Right lobe of liver (tissue), 4 donors: ENCODE data around the gene TMIE.

ENCODE experiments used
- CTCF ChIP-seq, 4 donors: fragments of 200-600 bp in 3 of 4; fragments of 450-650 bp in 1 of 4; IDR thresholded peaks; one replicate each; pipeline versions ENCODE4 v1.5.1 to v1.8.0; 2016 to 2022; ENCODE audit warnings: antibody characterized with exemption in 4 of 4, mild to moderate bottlenecking in 2 of 4
- POLR2A ChIP-seq: fragments of 450-650 bp; IDR thresholded peaks from one replicate; pipeline ENCODE4 v1.6.1; 2017; ENCODE audit warnings: antibody characterized with exemption, mild to moderate bottlenecking
- donor health status: DM: no; HTN: no; CAD: no.
- donor health status: DM: no; HTN: no; CAD: no.
- donor health status: DM: no; HTN: yes; CAD: no.

- TF ChIP-seq CTCF (IDR thresholded peaks at IDR 0.05) (no peak), POLR2A (no peak)
Observed at GRCh38 chr3:46759239-46760167, 58.3 kb downstream of the TMIE start.
